NK-92 (cell line): ENCODE measurements around the gene SYTL1.
"Not testable (repeated sequence)": the region's sequence is repeated elsewhere in the genome, so short reads cannot be mapped to it uniquely, and the experiment has no call there.

Experiments
- DNase-seq: peaks from one replicate; lab custom pipeline; 2025; ENCODE audit not compliant: unreplicated experiment; lab: John Stamatoyannopoulos, UW

The SYTL1 gene

DNA sequence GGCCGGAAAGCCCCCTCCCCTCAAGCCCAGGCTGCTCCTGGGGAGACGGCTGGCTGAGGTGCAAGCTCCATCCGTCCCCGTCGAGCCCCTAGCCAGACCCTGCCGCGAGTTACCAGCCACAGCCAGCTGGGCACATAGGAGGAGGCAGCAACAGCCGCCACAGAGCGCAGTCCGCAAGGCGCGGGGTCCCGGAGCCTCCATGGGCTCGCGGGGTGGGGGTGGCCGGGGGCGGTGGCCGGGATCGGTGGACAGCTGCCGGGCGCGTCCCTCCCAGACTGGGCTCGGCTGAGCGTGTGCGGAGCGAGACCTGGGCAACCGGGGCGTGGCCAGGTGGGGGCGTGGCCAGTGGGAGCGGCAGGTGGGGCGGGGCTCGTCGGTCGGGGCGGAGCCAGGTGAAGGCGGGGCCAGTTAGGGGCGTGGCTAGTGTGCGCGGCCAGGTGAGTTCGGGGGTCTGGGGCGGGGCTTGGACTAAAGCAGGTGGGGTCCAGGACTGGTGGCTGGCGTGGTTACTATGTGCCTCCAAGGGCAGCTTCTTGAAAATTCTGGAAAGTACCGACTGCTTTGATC is 41.3 kb downstream of the SYTL1 start, which contains the start of gene CD164L2:
TSS of gene CD164L2 (minus strand) at position 295 of the 567 bp plus-strand sequence. CDS start at position 201, 94 bp downstream.
- no peak for DNase-seq

DNA sequence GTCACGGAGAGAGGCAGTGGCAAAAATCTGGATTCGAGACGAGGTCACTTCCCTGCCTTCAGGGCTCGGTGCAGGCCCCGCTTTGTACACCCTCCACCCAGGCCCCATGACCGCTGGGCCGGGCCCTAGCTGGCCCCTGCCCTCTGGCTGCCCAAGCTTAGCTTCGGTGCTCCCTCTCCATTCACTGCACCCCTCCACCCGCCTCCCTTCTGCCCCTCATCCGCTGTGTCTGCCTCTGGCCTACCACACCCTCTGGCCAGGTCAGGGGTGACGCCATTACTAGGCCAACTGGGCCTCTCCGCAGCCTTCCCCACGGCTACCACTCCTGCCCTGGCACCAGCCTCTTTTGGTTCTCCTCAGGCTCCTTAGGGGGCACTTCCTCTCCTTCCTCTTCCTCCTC is 41.8 kb downstream of the SYTL1 start:
- DNase-seq: no peak

DNA sequence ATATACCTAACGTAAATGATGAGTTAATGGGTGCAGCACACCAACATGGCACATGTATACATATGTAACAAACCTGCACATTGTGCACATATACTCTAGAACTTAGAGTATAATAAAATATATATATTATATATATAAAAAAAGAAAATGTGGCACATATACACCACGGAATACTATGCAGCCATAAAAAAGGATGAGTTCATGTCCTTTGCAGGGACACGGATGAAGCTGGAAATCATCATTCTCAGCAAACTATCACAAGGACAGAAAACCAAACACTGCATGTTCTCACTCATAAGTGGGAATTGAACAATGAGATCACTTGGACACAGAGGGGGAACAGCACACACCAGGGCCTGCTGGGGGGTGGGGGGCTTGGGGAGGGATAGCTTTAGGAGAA is 43.0 kb downstream of the SYTL1 start:
- not testable (repeated sequence) for DNase-seq

- no peak for DNase-seq
Measured at GRCh38 chr1:27388337-27389005, 46.6 kb downstream of the SYTL1 start.

- no peak for DNase-seq
Measured at GRCh38 chr1:27391511-27392095, 49.8 kb downstream of the SYTL1 start.

GRCh38 chr1:27392096-27392777 is 50.4 kb downstream of the SYTL1 start, which contains the start of gene GPR3:
TSS of gene GPR3 (plus strand) at chr1:27392622. CDS start at chr1:27393799, 1,177 bp downstream.
- peak; percentile 58 for DNase-seq

GRCh38 chr1:27392778-27393635 is 51.2 kb downstream of the SYTL1 start:
- no peak for DNase-seq

DNA sequence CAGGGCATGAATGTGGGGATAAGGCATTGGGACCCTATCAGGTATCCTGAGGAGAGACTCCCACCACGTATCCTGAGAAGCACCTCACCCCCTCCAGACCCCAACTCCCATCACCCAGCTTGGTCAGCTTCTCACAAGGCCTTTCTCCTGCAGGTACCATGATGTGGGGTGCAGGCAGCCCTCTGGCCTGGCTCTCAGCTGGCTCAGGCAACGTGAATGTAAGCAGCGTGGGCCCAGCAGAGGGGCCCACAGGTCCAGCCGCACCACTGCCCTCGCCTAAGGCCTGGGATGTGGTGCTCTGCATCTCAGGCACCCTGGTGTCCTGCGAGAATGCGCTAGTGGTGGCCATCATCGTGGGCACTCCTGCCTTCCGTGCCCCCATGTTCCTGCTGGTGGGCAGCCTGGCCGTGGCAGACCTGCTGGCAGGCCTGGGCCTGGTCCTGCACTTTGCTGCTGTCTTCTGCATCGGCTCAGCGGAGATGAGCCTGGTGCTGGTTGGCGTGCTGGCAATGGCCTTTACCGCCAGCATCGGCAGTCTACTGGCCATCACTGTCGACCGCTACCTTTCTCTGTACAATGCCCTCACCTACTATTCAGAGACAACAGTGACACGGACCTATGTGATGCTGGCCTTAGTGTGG is 51.9 kb downstream of the SYTL1 start:
- no peak for DNase-seq

- no peak for DNase-seq
Measured at GRCh38 chr1:27394282-27394658, 52.4 kb downstream of the SYTL1 start.

DNA sequence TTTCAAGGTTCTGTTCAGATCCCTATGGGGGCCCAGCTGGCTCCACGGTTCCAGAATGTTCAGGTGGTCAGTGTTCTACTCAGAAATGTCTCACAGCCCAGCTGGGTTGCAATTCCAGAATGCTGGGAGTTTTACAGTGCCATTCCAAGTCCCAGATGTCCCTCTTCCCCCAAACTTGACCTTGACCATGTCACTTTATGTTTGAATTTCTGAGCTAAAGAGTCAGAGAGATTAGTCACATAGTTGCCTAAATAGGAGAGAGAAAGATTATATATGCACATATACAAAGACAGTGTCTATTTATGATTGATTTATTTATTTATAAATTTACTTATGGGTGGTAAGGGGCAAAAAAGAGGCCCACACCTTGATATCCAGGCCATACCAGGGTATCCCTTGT is 53.1 kb downstream of the SYTL1 start:
- no peak for DNase-seq

DNA sequence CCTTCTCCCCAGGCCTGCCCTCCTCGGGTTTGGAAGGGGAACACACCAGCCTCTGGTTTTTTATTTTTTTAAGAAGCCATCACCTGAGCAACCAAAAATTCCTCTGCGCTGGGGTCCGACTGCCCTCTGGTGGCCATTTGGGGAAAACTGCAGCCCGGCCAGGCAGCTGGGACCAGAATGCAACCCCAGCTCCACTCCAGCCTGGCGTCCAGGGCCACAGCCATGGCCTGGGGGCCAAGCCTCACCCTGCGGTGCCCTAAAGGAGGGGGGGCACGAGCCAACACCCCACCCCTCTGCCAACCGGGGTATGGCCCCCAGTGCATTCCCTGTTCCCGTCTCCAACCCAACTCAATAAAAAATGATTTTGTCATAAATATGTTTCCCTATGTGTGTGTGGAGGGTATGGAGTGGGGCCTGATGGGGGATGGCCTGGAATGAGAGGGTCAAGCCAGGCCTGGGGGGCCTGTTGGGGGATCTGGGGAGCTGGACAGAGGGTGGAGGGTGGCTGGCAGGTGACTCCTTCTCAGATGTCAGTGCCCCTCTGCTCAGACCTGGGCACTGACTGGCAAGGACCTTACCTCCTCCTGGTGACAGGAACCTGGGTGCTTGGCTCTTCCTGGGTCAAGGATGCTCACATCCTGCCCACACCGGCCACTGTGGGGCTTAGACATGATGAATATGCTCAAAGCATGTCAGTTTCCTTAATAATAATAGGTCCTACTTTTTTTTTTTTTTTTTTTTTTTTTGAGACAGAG is 53.8 kb downstream of the SYTL1 start:
- peak; percentile 15 for DNase-seq

DNA sequence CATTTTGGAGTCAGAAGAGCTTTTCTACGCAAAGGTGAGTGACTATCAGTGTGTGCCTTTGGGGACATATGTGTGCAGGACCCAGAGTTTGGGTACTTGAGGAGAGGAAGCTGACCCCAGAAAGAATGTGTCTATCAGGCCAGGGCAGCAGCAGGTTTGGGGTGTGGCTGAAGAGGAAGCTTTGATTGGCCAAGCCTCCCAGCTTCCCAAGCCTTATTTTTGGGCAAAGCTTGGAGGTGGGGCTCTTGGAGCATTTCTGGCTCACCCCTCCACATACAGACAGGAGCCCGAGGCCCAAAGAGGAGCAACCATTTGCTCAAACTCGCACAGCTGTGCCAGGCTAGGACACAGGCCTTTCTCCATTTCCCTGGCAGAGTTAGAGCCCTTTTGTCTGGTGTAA is 55.3 kb downstream of the SYTL1 start:
- DNase-seq: no peak

DNA sequence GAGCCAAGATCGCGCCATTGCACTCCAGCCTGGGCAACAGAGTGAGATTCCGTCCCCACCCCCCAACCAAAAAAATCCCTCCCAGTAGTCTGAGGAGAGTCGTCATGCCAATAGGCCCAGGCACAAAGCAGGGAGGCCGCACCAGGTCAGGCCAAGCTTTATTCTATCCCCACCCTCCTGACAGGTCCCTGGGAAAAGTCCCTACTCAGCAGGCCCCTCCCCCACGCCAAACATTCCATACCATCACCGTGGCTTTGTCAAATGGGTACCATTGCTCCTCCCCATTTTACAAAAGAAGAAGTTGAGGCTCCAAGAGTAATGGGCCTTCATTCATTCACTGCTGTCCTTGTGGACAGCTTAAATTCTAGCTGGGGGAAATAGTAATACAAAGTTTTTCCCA is 55.9 kb downstream of the SYTL1 start:
- no peak for DNase-seq

GRCh38 chr1:27398405-27399149 is 56.8 kb downstream of the SYTL1 start:
- no peak for DNase-seq

GRCh38 chr1:27399251-27400025 is 57.6 kb downstream of the SYTL1 start:
- no peak for DNase-seq

GRCh38 chr1:27400082-27400962 is 58.5 kb downstream of the SYTL1 start:
- no peak for DNase-seq

DNA sequence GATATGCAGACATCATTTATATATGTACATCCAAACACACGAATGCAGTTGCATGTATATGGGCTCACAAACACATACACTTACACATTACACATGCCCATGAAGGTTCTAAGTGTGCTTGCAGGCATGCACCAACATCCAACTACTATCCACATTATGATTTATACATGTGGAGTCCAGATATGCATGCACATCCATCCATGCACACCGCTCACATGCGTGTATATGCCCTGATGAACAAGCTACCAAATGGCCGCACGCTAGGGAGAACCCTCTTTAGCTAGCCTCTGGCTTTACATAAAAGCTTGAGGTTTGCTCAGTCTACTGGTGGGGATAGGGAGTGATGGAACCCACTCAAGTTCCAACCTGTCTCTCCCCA is 59.1 kb downstream of the SYTL1 start:
- no peak for DNase-seq
